Measurements from ENCODE around the gene VSTM2L. TPM values are rescaled to one million over a fixed set of nuclear protein-coding genes. Genes with fewer than 3 reads are reported as not detected.

Gene VSTM2L
- total RNA-seq, 1 donor from 2014 or later: 12.9 TPM

DNA sequence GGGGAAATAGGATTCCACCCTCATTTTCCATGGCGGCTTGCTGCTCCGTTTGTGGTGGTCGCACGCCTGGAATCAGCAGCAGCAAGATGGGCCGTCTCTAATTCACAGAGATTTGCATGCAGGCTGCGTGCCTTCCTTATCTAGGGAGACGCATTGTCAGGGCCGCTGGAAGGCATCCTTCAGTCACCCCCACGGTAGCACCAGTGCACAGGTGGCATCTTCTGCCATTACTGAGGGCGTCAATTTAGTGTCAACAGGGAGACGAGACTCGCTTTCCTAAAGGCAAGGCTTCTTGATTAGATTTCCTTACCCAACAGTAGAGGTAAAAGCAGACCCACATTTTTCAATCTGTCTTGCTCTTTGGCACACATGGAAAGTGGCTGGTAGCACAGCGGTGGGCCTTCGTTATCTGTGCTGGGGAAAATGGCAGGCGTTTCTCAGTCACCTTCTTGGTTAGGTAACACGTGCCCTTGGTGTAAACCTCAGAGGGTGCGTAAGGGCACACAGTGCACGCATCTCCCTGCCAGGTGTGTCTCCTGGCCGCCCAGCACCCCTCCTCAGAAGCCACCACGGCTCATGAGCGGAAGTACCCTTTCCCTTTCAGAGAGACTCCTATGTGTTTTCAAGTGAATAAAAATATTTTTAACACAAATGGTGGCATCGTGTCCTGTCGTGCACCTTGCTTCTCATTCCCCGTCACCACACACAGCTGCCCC is 27.3 kb upstream of the VSTM2L start:
- peaks cover 24% of the 10 kb centered on the region for H3K36me3 ChIP-seq
- H3K9me3 ChIP-seq: no peaks in the 10 kb centered on the region
- no peak overlapping the region for H3K27ac ChIP-seq
- no peak overlapping the region for H3K4me3 ChIP-seq
- DNase-seq (no peak), ATAC-seq (no peak)
- intact Hi-C loops (cut with DNase I): no loop called here
- no peaks in the 10 kb centered on the region for H3K27me3 ChIP-seq
- H3K4me1 ChIP-seq: no peaks in the 10 kb centered on the region
- TF ChIP-seq, protein P1, sequence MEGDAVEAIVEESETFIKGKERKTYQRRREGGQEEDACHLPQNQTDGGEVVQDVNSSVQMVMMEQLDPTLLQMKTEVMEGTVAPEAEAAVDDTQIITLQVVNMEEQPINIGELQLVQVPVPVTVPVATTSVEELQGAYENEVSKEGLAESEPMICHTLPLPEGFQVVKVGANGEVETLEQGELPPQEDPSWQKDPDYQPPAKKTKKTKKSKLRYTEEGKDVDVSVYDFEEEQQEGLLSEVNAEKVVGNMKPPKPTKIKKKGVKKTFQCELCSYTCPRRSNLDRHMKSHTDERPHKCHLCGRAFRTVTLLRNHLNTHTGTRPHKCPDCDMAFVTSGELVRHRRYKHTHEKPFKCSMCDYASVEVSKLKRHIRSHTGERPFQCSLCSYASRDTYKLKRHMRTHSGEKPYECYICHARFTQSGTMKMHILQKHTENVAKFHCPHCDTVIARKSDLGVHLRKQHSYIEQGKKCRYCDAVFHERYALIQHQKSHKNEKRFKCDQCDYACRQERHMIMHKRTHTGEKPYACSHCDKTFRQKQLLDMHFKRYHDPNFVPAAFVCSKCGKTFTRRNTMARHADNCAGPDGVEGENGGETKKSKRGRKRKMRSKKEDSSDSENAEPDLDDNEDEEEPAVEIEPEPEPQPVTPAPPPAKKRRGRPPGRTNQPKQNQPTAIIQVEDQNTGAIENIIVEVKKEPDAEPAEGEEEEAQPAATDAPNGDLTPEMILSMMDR (IDR thresholded peaks at IDR 0.05): no peak

- H3K4me1 ChIP-seq: no peaks in the 10 kb centered on the region
- no peaks in the 10 kb centered on the region for H3K27me3 ChIP-seq
- no peak overlapping the region for H3K27ac ChIP-seq
- intact Hi-C loops (cut with DNase I): no loop called here
- no peak for ATAC-seq
- H3K36me3 ChIP-seq: peaks cover 12% of the 10 kb centered on the region
- no peak overlapping the region for H3K4me3 ChIP-seq
- no peaks in the 10 kb centered on the region for H3K9me3 ChIP-seq
- TF ChIP-seq, protein P1 (IDR thresholded peaks at IDR 0.05): no peak
- DNase-seq: no peak
Observed at GRCh38 chr20:37876863-37877262, 26.1 kb upstream of the VSTM2L start.

GRCh38 chr20:37877832-37878772 is 24.8 kb upstream of the VSTM2L start:
- Histone ChIP-seq H3K4me3 (no peak overlapping the region), H3K36me3 (peaks cover 8% of the 10 kb centered on the region), H3K27me3 (no peaks in the 10 kb centered on the region), H3K27ac (no peak overlapping the region), H3K4me1 (no peaks in the 10 kb centered on the region), H3K9me3 (no peaks in the 10 kb centered on the region)
- TF ChIP-seq, protein P1 (IDR thresholded peaks at IDR 0.05): no peak
- intact Hi-C loops (cut with DNase I): no loop called here
- ATAC-seq: no peak
- no peak for DNase-seq

DNA sequence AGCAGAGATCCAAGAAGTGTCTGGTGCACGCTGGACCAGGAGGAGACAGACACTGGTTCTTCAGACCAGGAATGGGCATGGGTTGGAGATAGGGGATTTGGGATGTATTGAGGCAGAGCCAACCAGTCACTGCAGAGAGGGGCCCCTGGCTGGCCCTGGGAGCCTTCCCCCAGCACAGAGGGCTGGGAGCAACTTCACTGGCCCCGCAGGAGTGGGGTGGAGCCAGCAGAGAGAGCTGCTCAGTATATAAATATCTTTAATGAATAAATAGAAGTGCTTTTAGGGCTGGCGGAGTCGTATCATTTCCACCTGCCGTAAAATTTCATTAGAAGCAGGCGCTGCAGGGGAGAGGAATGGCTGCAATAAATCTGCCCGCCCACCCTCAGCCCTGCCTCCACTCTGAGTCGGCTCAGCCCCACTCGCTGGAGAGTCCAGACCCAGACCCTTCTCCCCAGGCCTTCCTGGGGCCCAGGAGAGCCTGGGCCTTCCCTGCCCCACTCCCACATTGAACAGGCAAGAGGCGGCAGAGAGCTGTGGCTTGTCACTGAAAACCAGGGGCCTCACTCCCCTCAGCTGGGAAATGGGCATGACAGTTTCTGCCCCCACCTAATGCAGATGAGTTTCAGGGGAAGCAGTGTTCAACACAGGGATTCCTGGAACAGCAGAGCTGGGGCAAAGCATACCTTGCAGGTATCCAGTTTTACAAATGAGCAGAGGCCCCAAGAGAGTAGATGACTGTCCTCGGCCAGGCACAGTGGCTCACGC is 23.9 kb upstream of the VSTM2L start:
- intact Hi-C loops (cut with DNase I): no loop called here
- DNase-seq: no peak
- TF ChIP-seq, protein P1 (IDR thresholded peaks at IDR 0.05): no peak
- ATAC-seq: no peak
- Histone ChIP-seq H3K4me1 (no peaks in the 10 kb centered on the region), H3K27ac (no peak overlapping the region), H3K9me3 (no peaks in the 10 kb centered on the region), H3K36me3 (peaks cover 1% of the 10 kb centered on the region), H3K4me3 (no peak overlapping the region), H3K27me3 (no peaks in the 10 kb centered on the region)

- TF ChIP-seq, protein P1 (IDR thresholded peaks at IDR 0.05): no peak
- no peaks in the 10 kb centered on the region for H3K36me3 ChIP-seq
- ATAC-seq (no peak), DNase-seq (no peak)
- no peak overlapping the region for H3K4me3 ChIP-seq
- no peaks in the 10 kb centered on the region for H3K9me3 ChIP-seq
- no peak overlapping the region for H3K27ac ChIP-seq
- intact Hi-C loops (cut with DNase I): no loop called here
- no peaks in the 10 kb centered on the region for H3K4me1 ChIP-seq
- H3K27me3 ChIP-seq: no peaks in the 10 kb centered on the region
Observed at GRCh38 chr20:37879843-37880242, 23.1 kb upstream of the VSTM2L start.
